Type B pancreatic cell (in vitro differentiated cells): ENCODE data around the gene TMEM244. TPM values are rescaled to one million over a fixed set of nuclear protein-coding genes. Genes with fewer than 3 reads are reported as not detected.
"Not testable (repeated sequence)": the region's sequence is repeated elsewhere in the genome, so short reads cannot be mapped to it uniquely, and the experiment has no call there.

ENCODE experiments used
- DNase-seq: peaks from one replicate; pipeline ENCODE4 v3.0.0; 2021; ENCODE audit warnings: mixed read lengths; ENCODE audit not compliant: unreplicated experiment; ENCODE audit errors: extremely low spot score
- H3K27ac Mint-ChIP-seq: 2 replicates; pipeline ENCODE4 v1.8.0; 2021; ENCODE audit warnings: mild to moderate bottlenecking, mixed read lengths
- H3K27me3 Mint-ChIP-seq: 2 replicates; pipeline ENCODE4 v1.8.0; 2021; ENCODE audit warnings: mixed read lengths
- H3K36me3 Mint-ChIP-seq: 2 replicates; pipeline ENCODE4 v1.8.0; 2021; ENCODE audit warnings: mixed read lengths
- H3K4me1 Mint-ChIP-seq: one replicate; pipeline ENCODE4 v1.8.0; 2021; ENCODE audit warnings: mixed read lengths; ENCODE audit not compliant: unreplicated experiment
- H3K4me3 Mint-ChIP-seq: 2 replicates; pipeline ENCODE4 v1.8.0; 2021; ENCODE audit warnings: mild to moderate bottlenecking, mixed read lengths
- H3K9me3 Mint-ChIP-seq: 2 replicates; pipeline ENCODE4 v1.8.0; 2021; ENCODE audit warnings: mixed read lengths
- CTCF ChIP-seq: fragments of 200-600 bp; sonication (generic); conservative IDR thresholded peaks from 2 replicates; pipeline ENCODE4 v1.5.0; 2021; ENCODE audit warnings: antibody characterized with exemption, mild to moderate bottlenecking
- total RNA-seq: library from RNA; stranded (reverse); gene quantifications from 2 replicates; pipeline ENCODE4 v1.2.1, GENCODE V29; 2021; ENCODE audit warnings: low replicate concordance

The TMEM244 gene
- total RNA-seq, 1 donor from 2014 or later: not detected

DNA sequence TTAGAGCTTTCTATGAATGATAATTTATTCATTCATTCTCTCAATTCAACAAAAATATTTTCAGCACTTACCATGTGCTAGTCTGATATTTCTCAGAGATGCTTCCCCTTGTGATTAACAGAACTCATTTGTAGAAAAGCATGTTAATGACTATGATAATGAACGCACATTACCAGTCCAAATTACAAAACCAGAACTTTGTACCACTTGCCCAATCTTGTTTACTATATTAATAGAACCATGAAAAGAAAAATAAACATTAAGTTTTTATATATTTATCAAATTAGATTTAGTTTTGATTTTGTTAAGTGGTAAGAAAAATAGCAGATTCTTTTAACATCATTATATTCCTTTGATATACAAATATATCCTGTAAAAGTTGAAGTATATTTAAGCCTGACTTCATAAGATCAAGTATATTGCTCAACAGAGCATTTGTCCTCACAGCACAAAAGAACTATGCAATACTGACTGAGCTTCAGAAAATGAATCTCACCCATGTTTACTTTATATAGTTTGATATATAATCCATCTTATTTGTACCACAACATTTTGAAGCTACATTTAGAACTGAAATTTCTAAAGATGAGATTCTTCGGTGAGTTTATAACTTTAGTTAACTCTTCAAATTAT, 48.9 kb downstream of the TMEM244 start:
- no peak overlapping the region for H3K4me3 Mint-ChIP-seq
- H3K27ac Mint-ChIP-seq: no peak overlapping the region
- H3K36me3 Mint-ChIP-seq: no peaks in the 10 kb centered on the region
- no peaks in the 10 kb centered on the region for H3K9me3 Mint-ChIP-seq
- TF ChIP-seq CTCF: no peak
- DNase-seq: no peak
- H3K27me3 Mint-ChIP-seq: no peaks in the 10 kb centered on the region
- H3K4me1 Mint-ChIP-seq: no peaks in the 10 kb centered on the region

GRCh38 chr6:129807141-129807540, 54.0 kb downstream of the TMEM244 start:
- not testable (repeated sequence) for H3K27me3 Mint-ChIP-seq, H3K36me3 Mint-ChIP-seq, H3K4me3 Mint-ChIP-seq

DNA sequence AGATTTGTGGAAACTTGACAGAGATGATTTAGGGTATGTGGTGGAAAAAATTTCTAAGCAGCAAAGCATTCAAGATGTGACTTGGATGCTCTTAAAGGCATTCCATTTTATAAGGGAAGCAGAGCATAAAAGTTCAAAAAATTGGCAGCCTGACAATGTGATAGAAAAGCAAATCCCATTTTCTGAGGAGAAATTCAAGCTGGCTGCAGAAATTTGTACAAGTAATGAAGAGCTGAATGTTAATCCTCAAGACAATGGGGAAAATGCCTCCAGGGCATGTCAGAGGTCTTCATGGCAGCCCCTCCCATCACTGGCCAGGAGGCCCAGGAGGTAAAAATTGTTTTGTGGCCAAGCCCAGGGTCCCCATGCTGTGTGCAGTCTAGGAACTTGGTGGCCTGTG, 58.2 kb downstream of the TMEM244 start:
- not testable (repeated sequence) for H3K27ac Mint-ChIP-seq

More at GRCh38 chr6:129807141-129807540, 54.0 kb downstream of the TMEM244 start:
- not testable (repeated sequence) for H3K9me3 Mint-ChIP-seq, H3K4me1 Mint-ChIP-seq, DNase-seq, H3K27ac Mint-ChIP-seq

GRCh38 chr6:129801909-129802308, 59.2 kb downstream of the TMEM244 start:
- no peak for DNase-seq
- H3K9me3 Mint-ChIP-seq: no peaks in the 10 kb centered on the region
- no peak overlapping the region for H3K4me3 Mint-ChIP-seq
- H3K36me3 Mint-ChIP-seq: no peaks in the 10 kb centered on the region
- no peak for TF ChIP-seq CTCF
- no peaks in the 10 kb centered on the region for H3K4me1 Mint-ChIP-seq
- no peak overlapping the region for H3K27ac Mint-ChIP-seq
- no peaks in the 10 kb centered on the region for H3K27me3 Mint-ChIP-seq

More for the DNA sequence above, 58.2 kb downstream of the TMEM244 start:
- not testable (repeated sequence) for H3K27me3 Mint-ChIP-seq, H3K9me3 Mint-ChIP-seq, DNase-seq, H3K4me1 Mint-ChIP-seq, H3K4me3 Mint-ChIP-seq, H3K36me3 Mint-ChIP-seq

DNA sequence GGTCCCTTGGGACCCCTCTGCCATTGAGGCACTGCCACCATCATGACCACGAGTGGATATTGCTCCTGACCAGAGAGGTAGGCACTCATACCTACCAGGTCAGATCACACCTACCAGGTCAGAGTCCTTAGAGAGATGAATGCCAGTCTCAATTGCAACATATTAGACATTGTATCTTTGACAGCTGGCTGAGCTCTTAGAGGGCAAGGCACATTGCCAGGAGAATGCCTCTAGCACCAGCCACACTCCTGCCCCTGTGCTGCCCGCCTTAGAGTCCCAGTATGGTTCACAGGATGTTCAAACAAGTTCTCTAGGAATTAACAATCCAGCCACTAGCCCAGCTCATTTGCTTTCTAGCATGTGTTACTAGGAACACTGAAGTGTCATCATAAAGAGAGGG, 65.9 kb downstream of the TMEM244 start:
- Mint-ChIP-seq H3K27me3 (no peaks in the 10 kb centered on the region), H3K27ac (no peak overlapping the region), H3K9me3 (peaks cover 4% of the 10 kb centered on the region), H3K4me1 (peaks cover under 1% of the 10 kb centered on the region), H3K4me3 (no peak overlapping the region), H3K36me3 (no peaks in the 10 kb centered on the region)
- no peak for TF ChIP-seq CTCF
- no peak for DNase-seq

DNA sequence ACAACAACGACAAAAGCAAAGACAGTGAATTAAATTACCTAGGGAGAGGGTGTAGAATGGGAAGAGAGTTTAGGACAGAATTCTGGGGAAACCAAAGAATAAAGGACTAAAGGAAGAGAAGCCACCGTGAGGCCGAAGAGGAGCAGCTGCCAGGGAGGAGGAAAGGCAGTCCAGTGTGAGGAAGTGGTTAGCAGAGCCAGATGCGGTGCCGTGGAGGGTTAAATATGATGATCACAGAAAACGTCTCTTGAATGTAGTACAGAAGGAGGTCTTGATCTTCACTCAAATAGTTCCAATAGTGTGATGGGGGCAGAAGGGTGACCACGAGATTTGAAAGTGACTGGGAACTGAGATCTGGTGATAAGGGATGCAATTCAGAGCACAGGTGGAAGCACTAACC, 67.7 kb downstream of the TMEM244 start:
- Mint-ChIP-seq H3K9me3 (peaks cover 4% of the 10 kb centered on the region), H3K27me3 (no peaks in the 10 kb centered on the region), H3K36me3 (no peaks in the 10 kb centered on the region), H3K4me1 (peaks cover 9% of the 10 kb centered on the region), H3K27ac (no peak overlapping the region), H3K4me3 (no peak overlapping the region)
- no peak for DNase-seq
- TF ChIP-seq CTCF: no peak

- Mint-ChIP-seq H3K4me3 (no peak overlapping the region), H3K27ac (no peak overlapping the region), H3K27me3 (no peaks in the 10 kb centered on the region), H3K4me1 (peaks cover 9% of the 10 kb centered on the region), H3K9me3 (peaks cover 4% of the 10 kb centered on the region), H3K36me3 (no peaks in the 10 kb centered on the region)
- no peak for DNase-seq
- TF ChIP-seq CTCF: no peak
These were observed 69.1 kb downstream of the TMEM244 start for GRCh38 chr6:129792049-129792448.
